GM18499 (cell line): ENCODE results near the gene GASK1B.

ENCODE experiments used
- ATAC-seq: cut with Tn5 transposase; IDR thresholded peaks from one replicate; pipeline ENCODE4 v1.9.1; 2021; ENCODE audit warnings: moderate number of reproducible peaks; ENCODE audit not compliant: insufficient read depth, unreplicated experiment

The GASK1B gene

GRCh38 chr4:158172261-158173258 is at the start of gene GASK1B:
Gene GASK1B (minus strand): TSS chr4:158173025. CDS start chr4:158171375, 1,650 bp downstream.
- ATAC-seq: no peak

- ATAC-seq: no peak
Observed at GRCh38 chr4:158219623-158220022, 46.8 kb upstream of the GASK1B start.

- no peak for ATAC-seq
Observed at GRCh38 chr4:158217763-158218162, 44.9 kb upstream of the GASK1B start.

GRCh38 chr4:158214856-158215255 is 42.0 kb upstream of the GASK1B start:
- ATAC-seq: no peak

- ATAC-seq: no peak
Observed at GRCh38 chr4:158213466-158213865, 40.6 kb upstream of the GASK1B start.

- no peak for ATAC-seq
Observed at GRCh38 chr4:158211222-158211621, 38.4 kb upstream of the GASK1B start.

- peak; percentile 77 for ATAC-seq
Observed at GRCh38 chr4:158209825-158210807, 37.3 kb upstream of the GASK1B start, which contains the start of gene TMEM144. Gene TMEM144 (plus strand): TSS chr4:158210486. CDS start chr4:158212668, 2,182 bp downstream.

- ATAC-seq: peak; percentile 57
Observed at GRCh38 chr4:158208963-158209640, 36.3 kb upstream of the GASK1B start.

- no peak for ATAC-seq
Observed at GRCh38 chr4:158203929-158204328, 31.1 kb upstream of the GASK1B start.

- ATAC-seq: no peak
Observed at GRCh38 chr4:158203436-158203835, 30.6 kb upstream of the GASK1B start.

- ATAC-seq: no peak
Observed at GRCh38 chr4:158202481-158202880, 29.7 kb upstream of the GASK1B start.

- no peak for ATAC-seq
Observed at GRCh38 chr4:158201876-158202275, 29.1 kb upstream of the GASK1B start.

- no peak for ATAC-seq
Observed at GRCh38 chr4:158201322-158201721, 28.5 kb upstream of the GASK1B start.

GRCh38 chr4:158200214-158200613 is 27.4 kb upstream of the GASK1B start:
- ATAC-seq: no peak

- ATAC-seq: no peak
Observed at GRCh38 chr4:158197194-158197776, 24.5 kb upstream of the GASK1B start.

GRCh38 chr4:158195297-158195696 is 22.5 kb upstream of the GASK1B start:
- no peak for ATAC-seq

GRCh38 chr4:158193171-158193749 is 20.4 kb upstream of the GASK1B start:
- ATAC-seq: peak; percentile 54

- ATAC-seq: no peak
Observed at GRCh38 chr4:158192439-158193158, 19.8 kb upstream of the GASK1B start.

- ATAC-seq: no peak
Observed at GRCh38 chr4:158190718-158191117, 17.9 kb upstream of the GASK1B start.
